ENCODE measurements around the gene SLC25A19.

SLC25A19 gene

DNA sequence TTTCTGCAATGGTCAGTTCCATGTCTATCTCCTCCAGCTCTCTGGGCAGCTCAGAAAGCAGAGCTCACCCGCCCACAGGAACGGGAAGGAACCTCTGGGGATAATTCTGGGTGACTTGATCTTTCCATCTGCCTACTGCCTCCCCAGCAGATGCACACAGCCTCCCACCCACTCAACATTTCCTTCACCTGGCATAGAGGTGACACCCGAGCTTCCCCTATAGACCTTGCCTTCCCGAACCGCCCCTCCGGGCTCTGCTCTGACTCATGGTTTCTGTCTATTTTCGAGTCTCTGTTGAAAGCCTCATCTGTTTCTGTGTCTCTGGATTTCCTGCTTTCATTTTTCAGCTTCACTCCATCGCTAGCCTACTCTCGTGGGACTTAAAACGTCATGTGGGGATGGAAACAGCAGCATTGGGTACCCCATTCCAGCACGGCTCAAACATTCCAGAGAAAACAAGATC lies 39.2 kb downstream of the SLC25A19 start:
- Histone ChIP-seq H3K27ac (replicated peaks; ENCODE audit: low read length) (no peak overlapping the region), H4K8ac (ENCODE audit: low read depth, low read length) (no peak overlapping the region), H3K36me3 (replicated peaks in 1 of 2; ENCODE audit: control insufficient read depth in 2 of 2, insufficient read depth in 2 of 2, low read length in 2 of 2) (peaks cover 11 to 17% of the 10 kb centered on the region in 2 donors), H3K18ac (ENCODE audit: low read length) (no peak overlapping the region), H3K4ac (ENCODE audit: low read length) (no peak overlapping the region), H3K27me3 (ENCODE audit: control insufficient read depth in 3 of 3, insufficient read depth in 3 of 3, low read depth in 1 of 3, low read length in 3 of 3) (no peaks in the 10 kb centered on the region), H3K4me3 (ENCODE audit: low read length in 2 of 2) (no peak overlapping the region), H3K9ac (ENCODE audit: low read depth, low read length, poor library complexity) (no peak overlapping the region), H3K14ac (ENCODE audit: low read length) (no peak overlapping the region), H2AFZ (ENCODE audit: low read length) (no peak overlapping the region), H2BK12ac (ENCODE audit: low read length) (no peak overlapping the region), H4K91ac (ENCODE audit: low read depth, low read length, poor library complexity) (no peak overlapping the region), H3K9me3 (replicated peaks in 1 of 2; ENCODE audit: control insufficient read depth in 2 of 2, insufficient read depth in 1 of 2, low read depth in 1 of 2, low read length in 2 of 2) (no peaks in the 10 kb centered on the region), H3K79me1 (ENCODE audit: low read depth, low read length) (peaks cover 8% of the 10 kb centered on the region), H2BK15ac (ENCODE audit: low read length) (no peak overlapping the region), H2AK5ac (ENCODE audit: low read depth, low read length) (no peak overlapping the region), H2BK120ac (ENCODE audit: low read depth, low read length) (no peak overlapping the region), H2BK5ac (ENCODE audit: low read length) (no peak overlapping the region), H3K23ac (ENCODE audit: low read depth, low read length, poor library complexity) (no peak overlapping the region), H3K4me1 (ENCODE audit: control insufficient read depth in 2 of 2, insufficient read depth in 1 of 2, low read depth in 1 of 2, low read length in 2 of 2) (no peaks in the 10 kb centered on the region), H3K4me2 (ENCODE audit: insufficient read depth, low read length, poor library complexity, severe bottlenecking) (no peak overlapping the region)
- DNase-seq (ENCODE audit: low spot score): no peak
- WGBS, 2 donors (ENCODE audit: extremely low coverage in 2 of 2, insufficient read length in 2 of 2, insufficient replicate concordance in 1 of 2): no CpG with 5 or more reads among the region's 11 CpGs

DNA sequence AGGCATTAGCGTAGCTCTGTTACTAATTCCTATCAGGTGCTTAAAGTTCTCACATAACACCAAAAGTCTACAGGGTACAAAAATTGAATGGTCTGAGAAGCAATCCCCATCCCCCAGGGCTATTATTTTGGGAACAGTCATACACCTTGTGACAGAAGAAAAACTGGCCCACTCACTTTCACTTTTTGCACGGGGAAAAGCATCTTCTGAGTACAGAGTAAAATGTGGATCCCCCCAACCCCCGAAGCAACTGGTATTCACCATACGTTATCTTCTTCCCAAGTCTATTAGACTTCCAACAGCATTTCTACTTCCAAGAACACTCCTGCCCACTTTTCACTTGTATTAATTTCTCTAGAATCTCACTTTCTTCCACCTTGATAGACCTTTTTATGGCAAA lies 39.7 kb downstream of the SLC25A19 start:
- H4K91ac ChIP-seq (ENCODE audit: low read depth, low read length, poor library complexity): no peak overlapping the region
- peaks cover 8% of the 10 kb centered on the region for H3K79me1 ChIP-seq (ENCODE audit: low read depth, low read length)
- no peak overlapping the region for H4K8ac ChIP-seq (ENCODE audit: low read depth, low read length)
- H2BK5ac ChIP-seq (ENCODE audit: low read length): no peak overlapping the region
- H2AFZ ChIP-seq (ENCODE audit: low read length): no peak overlapping the region
- H3K14ac ChIP-seq (ENCODE audit: low read length): no peak overlapping the region
- peaks cover 12 to 22% of the 10 kb centered on the region in 2 donors for H3K36me3 ChIP-seq (replicated peaks in 1 of 2; ENCODE audit: control insufficient read depth in 2 of 2, insufficient read depth in 2 of 2, low read length in 2 of 2)
- no peak overlapping the region for H2BK120ac ChIP-seq (ENCODE audit: low read depth, low read length)
- H3K27me3 ChIP-seq (ENCODE audit: control insufficient read depth in 3 of 3, insufficient read depth in 3 of 3, low read depth in 1 of 3, low read length in 3 of 3): no peaks in the 10 kb centered on the region
- no peak overlapping the region for H3K4me3 ChIP-seq (ENCODE audit: low read length in 2 of 2)
- no peak overlapping the region for H3K4ac ChIP-seq (ENCODE audit: low read length)
- WGBS, 2 donors (ENCODE audit: extremely low coverage in 2 of 2, insufficient read length in 2 of 2, insufficient replicate concordance in 1 of 2): no CpG with 5 or more reads among the region's 4 CpGs
- no peak overlapping the region for H3K18ac ChIP-seq (ENCODE audit: low read length)
- no peaks in the 10 kb centered on the region for H3K9me3 ChIP-seq (replicated peaks in 1 of 2; ENCODE audit: control insufficient read depth in 2 of 2, insufficient read depth in 1 of 2, low read depth in 1 of 2, low read length in 2 of 2)
- no peak overlapping the region for H2AK5ac ChIP-seq (ENCODE audit: low read depth, low read length)
- no peak for DNase-seq (ENCODE audit: low spot score)
- H3K9ac ChIP-seq (ENCODE audit: low read depth, low read length, poor library complexity): no peak overlapping the region
- no peak overlapping the region for H2BK15ac ChIP-seq (ENCODE audit: low read length)
- no peak overlapping the region for H3K4me2 ChIP-seq (ENCODE audit: insufficient read depth, low read length, poor library complexity, severe bottlenecking)
- H3K4me1 ChIP-seq (ENCODE audit: control insufficient read depth in 2 of 2, insufficient read depth in 1 of 2, low read depth in 1 of 2, low read length in 2 of 2): no peaks in the 10 kb centered on the region
- no peak overlapping the region for H3K23ac ChIP-seq (ENCODE audit: low read depth, low read length, poor library complexity)
- no peak overlapping the region for H3K27ac ChIP-seq (replicated peaks; ENCODE audit: low read length)
- H2BK12ac ChIP-seq (ENCODE audit: low read length): no peak overlapping the region

DNA sequence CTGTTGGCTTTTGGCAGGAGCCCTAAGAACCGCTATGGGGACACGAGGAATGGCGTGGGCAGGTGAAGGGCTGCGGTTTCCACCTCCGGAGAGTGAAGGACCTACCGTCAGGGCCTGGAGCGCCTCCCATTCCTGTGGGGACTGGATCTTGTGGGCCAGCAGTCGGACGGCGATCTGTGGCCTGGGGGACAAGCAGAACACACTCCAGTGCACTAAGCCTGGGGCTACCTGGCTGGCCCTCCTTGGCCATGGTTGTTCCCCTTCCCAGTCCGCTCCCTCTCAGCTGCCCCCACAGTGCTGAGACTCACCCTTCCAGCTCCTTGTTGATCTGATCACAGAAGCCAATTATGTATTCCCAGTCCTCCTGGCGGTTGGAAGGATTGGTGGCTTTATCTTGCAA lies 42.8 kb downstream of the SLC25A19 start:
- Histone ChIP-seq H2BK12ac (ENCODE audit: low read length) (no peak overlapping the region), H3K4me2 (ENCODE audit: insufficient read depth, low read length, poor library complexity, severe bottlenecking) (no peak overlapping the region), H3K23ac (ENCODE audit: low read depth, low read length, poor library complexity) (peak overlapping the region; percentile 22), H4K91ac (ENCODE audit: low read depth, low read length, poor library complexity) (no peak overlapping the region), H4K8ac (ENCODE audit: low read depth, low read length) (no peak overlapping the region), H3K9ac (ENCODE audit: low read depth, low read length, poor library complexity) (peak overlapping the region; percentile 33), H2AFZ (ENCODE audit: low read length) (no peak overlapping the region), H2BK15ac (ENCODE audit: low read length) (no peak overlapping the region), H2BK120ac (ENCODE audit: low read depth, low read length) (no peak overlapping the region), H3K79me1 (ENCODE audit: low read depth, low read length) (peaks cover 8% of the 10 kb centered on the region), H3K36me3 (replicated peaks in 1 of 2; ENCODE audit: control insufficient read depth in 2 of 2, insufficient read depth in 2 of 2, low read length in 2 of 2) (peaks cover 42 to 54% of the 10 kb centered on the region in 2 donors), H3K18ac (ENCODE audit: low read length) (no peak overlapping the region), H3K9me3 (replicated peaks in 1 of 2; ENCODE audit: control insufficient read depth in 2 of 2, insufficient read depth in 1 of 2, low read depth in 1 of 2, low read length in 2 of 2) (no peaks in the 10 kb centered on the region), H3K4me1 (ENCODE audit: control insufficient read depth in 2 of 2, insufficient read depth in 1 of 2, low read depth in 1 of 2, low read length in 2 of 2) (no peaks in the 10 kb centered on the region), H3K27ac (replicated peaks; ENCODE audit: low read length) (no peak overlapping the region), H2BK5ac (ENCODE audit: low read length) (no peak overlapping the region), H3K27me3 (ENCODE audit: control insufficient read depth in 3 of 3, insufficient read depth in 3 of 3, low read depth in 1 of 3, low read length in 3 of 3) (no peaks in the 10 kb centered on the region), H3K14ac (ENCODE audit: low read length) (no peak overlapping the region), H2AK5ac (ENCODE audit: low read depth, low read length) (no peak overlapping the region), H3K4me3 (ENCODE audit: low read length in 2 of 2) (no peak overlapping the region), H3K4ac (ENCODE audit: low read length) (no peak overlapping the region)
- no CpG with 5 or more reads among the region's 12 CpGs for WGBS, 2 donors (ENCODE audit: extremely low coverage in 2 of 2, insufficient read length in 2 of 2, insufficient replicate concordance in 1 of 2)
- DNase-seq (ENCODE audit: low spot score): no peak

DNA sequence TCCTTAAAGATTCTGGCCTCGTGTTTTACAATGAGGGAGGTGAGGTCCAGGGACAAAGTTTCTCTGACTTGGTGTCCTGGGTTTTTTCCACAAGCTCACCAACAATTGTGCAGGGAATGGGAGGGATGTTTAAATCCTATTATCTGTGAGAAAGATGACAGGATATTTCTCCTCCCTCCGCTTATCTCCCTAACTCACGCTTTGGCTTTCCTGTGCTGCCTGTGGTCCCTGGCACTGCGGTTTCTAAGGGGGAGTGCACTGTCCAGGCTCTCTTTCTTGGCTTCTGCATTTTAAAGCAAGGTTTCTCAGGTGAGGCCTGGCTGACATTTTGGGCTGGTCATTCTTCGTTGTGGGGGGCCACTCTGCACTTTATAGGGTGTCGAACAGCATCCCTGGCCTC lies 44.2 kb downstream of the SLC25A19 start:
- no peak overlapping the region for H3K18ac ChIP-seq (ENCODE audit: low read length)
- no peak overlapping the region for H2AK5ac ChIP-seq (ENCODE audit: low read depth, low read length)
- no peak overlapping the region for H3K27ac ChIP-seq (replicated peaks; ENCODE audit: low read length)
- H3K4me2 ChIP-seq (ENCODE audit: insufficient read depth, low read length, poor library complexity, severe bottlenecking): no peak overlapping the region
- no peak overlapping the region for H4K8ac ChIP-seq (ENCODE audit: low read depth, low read length)
- no peak overlapping the region for H3K14ac ChIP-seq (ENCODE audit: low read length)
- no peak overlapping the region for H4K91ac ChIP-seq (ENCODE audit: low read depth, low read length, poor library complexity)
- WGBS, 2 donors (ENCODE audit: extremely low coverage in 2 of 2, insufficient read length in 2 of 2, insufficient replicate concordance in 1 of 2): no CpG with 5 or more reads among the region's 6 CpGs
- no peak overlapping the region for H3K23ac ChIP-seq (ENCODE audit: low read depth, low read length, poor library complexity)
- no peak overlapping the region for H3K9ac ChIP-seq (ENCODE audit: low read depth, low read length, poor library complexity)
- H3K36me3 ChIP-seq (replicated peaks in 1 of 2; ENCODE audit: control insufficient read depth in 2 of 2, insufficient read depth in 2 of 2, low read length in 2 of 2): peaks cover 49 to 67% of the 10 kb centered on the region in 2 donors
- H3K27me3 ChIP-seq (ENCODE audit: control insufficient read depth in 3 of 3, insufficient read depth in 3 of 3, low read depth in 1 of 3, low read length in 3 of 3): no peaks in the 10 kb centered on the region
- H2AFZ ChIP-seq (ENCODE audit: low read length): no peak overlapping the region
- H3K4me1 ChIP-seq (ENCODE audit: control insufficient read depth in 2 of 2, insufficient read depth in 1 of 2, low read depth in 1 of 2, low read length in 2 of 2): peaks cover 0 to 8% of the 10 kb centered on the region in 2 donors
- H2BK120ac ChIP-seq (ENCODE audit: low read depth, low read length): no peak overlapping the region
- H3K4me3 ChIP-seq (ENCODE audit: low read length in 2 of 2): no peak overlapping the region
- no peak overlapping the region for H3K4ac ChIP-seq (ENCODE audit: low read length)
- peaks cover 6% of the 10 kb centered on the region for H3K79me1 ChIP-seq (ENCODE audit: low read depth, low read length)
- peak overlapping the region; percentile 11 for H2BK5ac ChIP-seq (ENCODE audit: low read length)
- H3K9me3 ChIP-seq (replicated peaks in 1 of 2; ENCODE audit: control insufficient read depth in 2 of 2, insufficient read depth in 1 of 2, low read depth in 1 of 2, low read length in 2 of 2): no peaks in the 10 kb centered on the region
- H2BK12ac ChIP-seq (ENCODE audit: low read length): no peak overlapping the region
- H2BK15ac ChIP-seq (ENCODE audit: low read length): no peak overlapping the region
- no peak for DNase-seq (ENCODE audit: low spot score)
